HG02840 (cell line): Measurements from ENCODE around the gene ABCA4.

Experiments used
- ATAC-seq: cut with Tn5 transposase; IDR thresholded peaks from one replicate; pipeline ENCODE4 v1.9.1; 2021; ENCODE audit warnings: mild to moderate bottlenecking, moderate library complexity, moderate number of reproducible peaks; ENCODE audit not compliant: unreplicated experiment, low FRiP score

The ABCA4 gene

DNA sequence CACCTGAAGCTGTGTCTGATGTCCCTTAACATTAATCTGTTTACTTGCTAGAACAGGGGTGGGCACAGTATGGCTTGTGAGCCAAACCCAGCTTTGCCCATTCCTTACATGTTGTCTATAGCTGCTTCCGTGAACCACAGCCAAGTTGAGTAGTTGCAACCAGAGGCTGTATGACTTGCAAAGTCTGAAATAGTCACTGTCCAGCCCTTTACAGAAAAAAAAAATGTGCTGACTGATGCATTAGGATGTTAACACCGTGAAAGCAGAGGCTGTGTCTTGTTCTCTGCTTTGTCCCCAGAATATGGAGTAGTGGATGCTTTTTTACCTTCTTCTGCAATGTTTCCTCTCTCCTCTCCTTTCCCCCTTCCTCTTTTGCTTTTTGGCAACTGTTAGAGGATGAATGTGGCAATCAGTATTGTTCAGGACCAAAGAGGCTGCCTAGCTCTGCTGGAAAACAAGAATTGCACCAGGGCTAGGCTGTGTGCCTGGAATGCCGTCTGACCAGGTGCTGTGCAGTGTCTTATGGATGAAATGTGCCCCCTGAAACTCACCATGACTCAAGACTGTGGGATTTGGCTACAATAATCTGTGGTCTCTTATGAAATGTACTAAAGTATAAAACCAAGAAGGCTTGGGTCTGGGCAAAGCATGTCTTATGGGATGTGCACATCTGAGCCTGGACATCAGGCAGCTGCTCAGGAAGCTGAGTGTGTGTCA lies 132.2 kb downstream of the ABCA4 start:
- no peak for ATAC-seq

DNA sequence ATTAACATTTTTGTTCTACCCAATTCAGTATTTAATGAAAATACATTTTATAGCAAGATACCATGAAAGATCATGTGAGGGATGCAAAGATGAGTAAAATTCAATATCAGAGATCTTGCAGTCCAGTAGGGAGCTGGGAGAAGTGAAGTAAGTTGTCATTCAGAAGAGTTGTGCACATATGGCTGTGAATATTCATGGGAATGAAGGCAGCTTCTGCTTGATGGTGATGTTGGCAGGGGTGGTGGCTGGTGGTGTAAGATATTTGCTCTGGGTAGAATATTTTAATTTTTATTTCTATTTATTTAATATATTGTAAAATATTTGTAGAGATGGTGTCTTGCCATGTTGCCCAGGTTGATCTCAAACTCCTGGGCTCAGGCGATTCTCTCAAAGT lies 139.7 kb downstream of the ABCA4 start:
- ATAC-seq = no peak

DNA sequence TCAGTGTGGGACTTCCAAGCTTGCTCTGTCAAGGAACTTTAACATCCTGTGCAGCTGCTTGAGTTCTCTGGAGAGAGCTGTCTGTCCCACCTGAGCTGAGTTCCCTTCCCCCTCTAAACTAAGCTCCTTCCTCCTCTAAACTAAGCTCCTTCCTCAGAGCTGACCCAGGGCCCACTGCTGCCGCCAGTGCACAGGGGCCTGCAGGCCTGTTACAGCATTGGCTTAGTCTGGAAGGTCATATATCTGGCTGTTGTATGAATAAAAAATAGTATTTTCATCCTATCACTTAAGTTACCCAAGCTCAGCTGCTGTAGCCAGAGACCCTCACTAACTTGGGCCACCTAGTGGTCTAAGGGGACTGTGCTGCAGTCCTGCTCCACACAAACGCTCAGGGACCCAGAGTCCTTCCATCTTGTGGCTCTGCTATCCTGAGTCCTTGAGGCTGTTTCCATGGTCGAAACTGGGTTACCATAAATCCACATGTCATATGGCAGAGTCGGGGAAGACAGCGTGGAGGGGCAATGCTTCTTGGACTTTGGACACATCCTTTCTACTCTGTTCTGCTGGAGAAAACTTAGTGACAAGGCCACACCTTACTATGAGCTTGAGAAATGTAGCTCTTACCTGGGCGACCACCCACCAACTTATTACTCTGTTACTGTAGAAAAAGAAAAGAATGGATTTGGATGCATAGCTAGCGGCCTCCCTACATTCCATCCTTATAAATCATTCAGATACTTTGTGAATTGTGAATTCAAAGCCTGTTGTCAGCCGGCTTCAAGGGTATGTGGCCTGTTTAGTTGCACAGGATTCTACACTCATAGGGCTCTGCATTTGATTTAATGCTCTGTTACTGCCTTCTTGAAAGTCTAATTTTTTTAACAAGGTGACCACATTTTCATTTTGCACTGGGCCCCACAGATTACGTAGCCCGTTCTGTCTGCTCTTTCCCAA lies 140.4 kb downstream of the ABCA4 start:
- ATAC-seq = no peak

DNA sequence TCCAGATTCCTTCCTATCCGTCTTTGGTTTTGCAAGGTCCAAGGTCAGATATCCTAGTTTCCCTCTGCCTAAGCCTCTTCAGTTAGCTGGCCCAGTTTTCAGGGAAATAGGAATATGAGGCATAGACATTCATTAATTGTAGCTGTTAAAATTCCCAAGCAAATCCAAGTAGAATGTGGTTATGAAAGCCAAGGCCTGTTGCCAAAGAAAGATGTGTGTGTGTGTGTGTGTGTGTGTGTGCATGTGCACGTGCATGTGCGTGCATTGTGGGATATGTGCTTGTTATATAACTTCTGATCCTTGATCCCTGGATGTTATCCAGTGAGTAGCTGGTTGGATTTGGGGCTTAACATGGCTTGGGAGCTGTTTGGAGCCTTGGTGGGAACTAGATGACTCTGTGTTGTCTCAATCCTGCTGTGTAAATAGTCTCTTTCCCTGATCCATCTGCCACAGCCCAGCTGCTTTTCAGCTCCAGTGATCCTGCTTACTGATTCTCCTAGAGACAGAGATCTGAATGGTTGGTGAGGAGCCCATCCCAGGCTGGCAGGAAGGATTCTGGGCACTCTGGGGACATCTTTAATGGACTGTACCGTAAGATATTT lies 141.1 kb downstream of the ABCA4 start:
- ATAC-seq = no peak

DNA sequence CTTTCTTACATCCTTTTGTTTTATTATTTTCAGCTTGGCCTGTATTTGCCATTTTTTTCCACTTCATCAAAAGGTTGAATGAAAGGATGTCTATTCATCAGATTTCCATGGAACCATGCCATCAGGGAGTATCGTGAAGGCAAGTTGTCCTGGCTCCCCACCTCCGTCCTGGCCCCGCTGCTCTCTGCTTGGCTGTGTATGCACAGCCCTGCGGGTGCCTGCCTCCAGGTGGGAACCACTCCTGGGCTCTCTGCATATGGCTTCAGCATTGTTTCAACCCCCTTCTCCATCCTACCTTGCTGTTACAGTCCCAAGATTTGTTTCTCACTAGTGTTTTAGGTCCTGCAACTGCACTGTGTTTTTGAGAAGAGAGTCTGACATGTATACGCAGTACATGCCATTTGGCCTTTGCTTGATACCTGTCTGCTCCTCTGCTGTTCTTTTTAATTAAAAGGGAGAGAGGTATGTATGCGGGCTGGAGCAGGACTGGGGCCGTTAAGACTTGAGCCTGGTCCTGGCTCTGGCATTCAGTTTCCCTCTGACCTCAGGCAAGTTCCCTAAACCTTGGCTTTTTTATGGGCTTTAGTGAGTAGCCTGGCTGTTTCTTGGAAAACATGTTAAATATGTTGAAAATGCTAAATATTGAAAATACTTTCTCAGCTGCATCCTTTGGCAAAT lies 141.8 kb downstream of the ABCA4 start:
- ATAC-seq = no peak

DNA sequence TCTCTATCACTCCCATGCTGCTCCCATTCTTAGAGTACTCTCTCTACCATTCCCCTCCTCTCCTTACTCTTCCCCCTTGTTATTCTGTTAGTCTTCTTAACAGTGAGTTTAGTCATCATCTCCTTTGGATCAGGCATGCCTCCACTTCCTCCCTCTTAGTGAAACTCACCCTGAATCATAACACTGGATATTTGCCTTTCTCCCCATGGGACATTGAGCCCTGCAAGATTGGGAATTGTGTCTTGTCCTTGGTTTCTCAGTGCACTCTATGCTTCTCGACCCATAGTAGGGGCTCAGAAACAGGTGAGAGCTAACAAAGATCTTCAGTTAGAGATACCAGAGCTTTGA lies 143.4 kb downstream of the ABCA4 start:
- ATAC-seq = no peak

DNA sequence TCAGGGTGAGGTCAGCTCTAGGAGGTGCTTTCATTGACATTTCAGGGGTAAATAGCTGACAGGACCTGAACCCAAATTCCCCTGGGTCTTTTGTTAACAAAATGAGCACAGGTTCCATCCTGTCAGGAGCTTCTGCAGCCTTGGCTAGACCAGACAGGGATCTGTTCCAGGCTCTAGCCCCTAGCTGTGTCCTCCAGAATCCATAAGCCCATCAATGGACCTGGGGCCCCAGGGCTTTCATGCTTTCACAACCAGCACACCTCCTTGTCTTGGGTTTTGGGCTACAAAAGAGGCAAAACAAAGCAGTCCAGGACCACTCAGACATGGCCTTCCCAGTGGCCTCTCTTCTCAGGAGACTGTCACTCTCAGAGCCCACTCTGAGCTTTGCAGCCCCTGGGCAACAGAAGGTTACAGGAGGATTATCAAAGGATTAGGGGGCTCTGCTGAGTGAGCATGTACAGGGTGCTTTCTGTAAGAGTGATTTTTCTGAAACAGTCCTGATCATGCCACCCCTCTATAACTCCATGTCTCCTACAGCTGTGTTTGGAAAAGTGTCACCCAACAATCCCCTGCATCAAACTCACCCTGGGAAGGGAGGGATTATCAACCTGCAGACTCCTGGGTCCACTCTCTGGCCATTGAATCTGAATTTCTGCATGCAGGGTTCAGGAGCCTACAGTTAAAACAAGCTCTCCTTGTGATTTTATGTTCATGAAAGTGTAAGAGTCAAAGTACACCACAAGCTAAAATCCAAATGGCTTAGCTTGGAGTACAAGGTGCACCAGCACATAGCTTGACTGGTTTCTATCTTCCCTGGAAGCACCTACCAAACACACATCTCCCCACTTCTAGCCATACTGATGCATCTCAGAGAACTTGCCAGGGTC lies 144.0 kb downstream of the ABCA4 start:
- no peak for ATAC-seq

DNA sequence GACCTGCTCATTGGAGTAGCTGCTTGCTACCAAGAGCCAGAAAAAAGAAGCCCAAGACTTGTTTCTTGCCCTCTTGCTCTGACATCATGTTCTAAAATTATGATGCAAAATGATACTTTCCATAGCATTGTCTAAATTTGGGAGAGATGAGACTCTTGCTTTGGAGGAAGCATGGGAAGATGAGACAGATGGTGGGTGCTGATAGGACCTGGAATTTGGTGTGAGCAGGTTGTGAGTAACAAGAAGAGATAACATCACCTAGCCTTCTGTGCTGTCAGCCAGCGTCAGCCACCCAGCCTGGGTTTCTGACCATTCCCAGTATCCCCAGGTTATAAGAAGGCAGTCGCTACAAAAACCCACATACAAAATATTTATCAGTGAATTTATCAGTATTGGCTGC lies 144.7 kb downstream of the ABCA4 start:
- no peak for ATAC-seq

DNA sequence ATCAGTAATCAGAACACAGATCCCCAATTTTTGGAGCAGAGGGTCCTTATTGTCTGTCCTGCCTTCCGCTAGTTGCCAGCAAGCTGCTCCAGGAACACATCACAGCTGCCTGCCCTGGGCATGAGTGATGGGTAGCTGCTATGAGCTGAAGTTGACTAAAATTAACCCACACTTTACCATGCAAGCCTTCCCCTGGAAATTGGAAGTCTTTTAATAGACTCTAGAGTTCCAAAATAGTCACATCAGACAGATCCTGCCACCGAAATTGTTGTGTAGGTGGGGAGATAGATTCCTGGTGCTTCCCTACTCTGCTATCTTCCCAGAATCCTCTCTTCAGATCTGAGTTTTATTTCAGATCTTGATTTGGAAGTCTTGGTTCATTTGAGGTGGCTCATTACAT lies 148.6 kb downstream of the ABCA4 start:
- ATAC-seq = no peak

DNA sequence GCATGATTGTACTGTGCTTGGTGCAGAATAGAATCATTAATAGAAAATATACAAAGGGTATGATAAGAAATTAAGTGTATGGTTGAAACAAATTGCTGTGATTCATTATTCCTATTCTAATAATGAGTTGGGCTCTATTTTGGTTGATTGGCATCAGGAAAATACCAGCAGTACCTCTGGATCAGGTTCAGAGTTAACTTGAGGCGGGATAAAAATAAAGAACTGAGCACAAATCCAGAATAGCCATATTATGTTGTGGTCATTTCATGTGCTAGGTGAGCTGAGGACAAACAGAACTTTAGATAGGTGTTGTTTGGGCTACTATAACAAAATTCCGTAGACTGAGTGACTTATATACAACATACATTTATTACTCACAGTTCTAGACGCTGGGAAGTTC lies 151.1 kb downstream of the ABCA4 start:
- ATAC-seq = no peak

DNA sequence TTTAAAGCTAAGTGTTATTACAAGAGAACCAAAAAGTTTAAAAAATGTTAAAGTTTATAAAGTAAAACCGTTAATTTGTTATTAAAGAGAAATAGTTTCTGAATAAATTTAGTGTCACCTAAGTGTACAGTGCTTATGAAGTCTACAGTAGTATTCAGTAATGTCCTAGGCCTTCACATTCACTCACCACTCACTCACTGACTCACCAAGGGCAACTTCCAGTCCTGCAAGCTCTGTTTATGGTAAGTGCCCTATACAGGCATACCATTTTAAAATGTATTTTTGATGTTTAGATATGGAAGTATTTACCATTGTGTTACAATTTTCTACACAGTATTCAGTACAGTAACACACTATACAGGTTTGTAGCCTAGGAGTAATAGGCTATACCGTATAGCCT lies 151.6 kb downstream of the ABCA4 start:
- ATAC-seq = no peak

DNA sequence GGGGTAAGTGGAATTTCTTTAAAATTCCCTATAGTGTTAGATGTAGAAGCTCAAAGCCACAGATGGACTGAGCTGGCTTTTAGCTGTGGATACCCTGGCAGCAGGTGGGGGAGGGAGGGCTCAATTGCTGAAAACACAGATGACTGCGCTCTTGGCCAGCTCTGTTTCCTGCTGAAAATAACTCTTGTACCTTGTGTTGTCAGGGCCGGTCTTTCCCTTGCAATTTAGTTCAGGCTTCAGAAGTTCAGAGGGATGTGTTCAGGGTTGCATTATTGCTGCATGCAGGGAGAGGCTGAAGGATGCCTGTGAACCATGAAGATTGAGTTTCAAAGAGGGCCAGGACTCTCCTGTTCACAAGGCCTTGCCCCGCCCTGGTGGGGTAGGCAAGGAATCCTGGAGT lies 153.6 kb downstream of the ABCA4 start:
- ATAC-seq = no peak

DNA sequence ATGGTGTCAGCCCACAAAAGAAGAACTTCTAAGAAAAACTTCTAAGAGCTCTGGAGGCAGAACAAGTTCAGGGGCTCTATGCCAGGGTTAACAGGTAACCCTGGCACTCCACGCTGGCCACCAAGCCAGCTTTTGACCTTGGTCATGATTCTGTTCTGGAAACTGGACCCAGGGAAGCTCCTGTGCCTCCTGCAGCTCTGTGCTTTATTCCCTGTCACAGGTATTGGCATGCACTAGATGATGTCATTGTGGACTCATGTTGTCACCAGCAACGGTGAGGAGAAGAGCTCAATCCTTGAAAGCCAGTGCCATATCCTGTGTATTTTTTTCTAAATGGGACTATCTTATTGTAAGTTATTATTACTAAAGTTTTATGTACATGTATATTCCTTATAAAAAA lies 155.1 kb downstream of the ABCA4 start:
- no peak for ATAC-seq

DNA sequence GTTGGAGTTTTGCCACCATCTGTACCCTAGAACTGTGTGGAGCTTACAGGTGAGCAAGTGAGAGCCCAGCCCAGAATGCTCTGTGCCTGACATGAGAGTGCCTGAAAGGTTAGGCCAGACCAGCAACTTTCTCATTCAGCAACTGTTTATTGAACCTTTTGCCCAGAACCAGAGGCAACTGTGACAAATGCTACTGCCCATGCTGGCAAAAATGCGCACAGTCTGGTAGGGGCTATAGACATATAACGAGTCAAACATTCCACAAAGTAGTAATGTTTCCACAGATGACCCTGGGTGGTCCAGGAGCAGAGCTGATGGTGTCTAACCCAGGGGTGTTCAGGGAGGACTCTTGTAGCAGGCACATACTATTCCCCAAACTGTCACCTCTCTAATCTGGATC lies 155.7 kb downstream of the ABCA4 start:
- ATAC-seq = no peak

DNA sequence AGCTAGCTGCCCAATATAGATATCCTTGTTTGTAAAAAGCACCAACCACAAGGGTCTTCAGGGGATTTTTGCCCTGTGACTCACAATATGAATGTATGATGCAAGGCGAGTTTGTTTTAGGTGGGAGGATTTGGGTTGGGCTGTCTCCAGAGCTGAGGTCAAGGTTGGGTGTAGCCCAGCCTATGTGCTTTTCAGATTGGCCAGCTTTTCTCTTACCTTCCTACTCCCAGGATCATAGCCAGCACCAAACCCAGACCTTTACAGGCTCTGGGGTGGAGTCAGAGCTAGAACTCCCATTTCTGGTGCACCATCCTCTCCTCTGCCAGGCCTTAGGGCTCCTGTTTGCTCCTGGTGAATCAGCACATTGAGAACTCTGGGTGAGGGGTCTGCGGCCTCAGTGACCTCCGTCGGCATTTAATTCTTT lies 156.2 kb downstream of the ABCA4 start:
- ATAC-seq = no peak

DNA sequence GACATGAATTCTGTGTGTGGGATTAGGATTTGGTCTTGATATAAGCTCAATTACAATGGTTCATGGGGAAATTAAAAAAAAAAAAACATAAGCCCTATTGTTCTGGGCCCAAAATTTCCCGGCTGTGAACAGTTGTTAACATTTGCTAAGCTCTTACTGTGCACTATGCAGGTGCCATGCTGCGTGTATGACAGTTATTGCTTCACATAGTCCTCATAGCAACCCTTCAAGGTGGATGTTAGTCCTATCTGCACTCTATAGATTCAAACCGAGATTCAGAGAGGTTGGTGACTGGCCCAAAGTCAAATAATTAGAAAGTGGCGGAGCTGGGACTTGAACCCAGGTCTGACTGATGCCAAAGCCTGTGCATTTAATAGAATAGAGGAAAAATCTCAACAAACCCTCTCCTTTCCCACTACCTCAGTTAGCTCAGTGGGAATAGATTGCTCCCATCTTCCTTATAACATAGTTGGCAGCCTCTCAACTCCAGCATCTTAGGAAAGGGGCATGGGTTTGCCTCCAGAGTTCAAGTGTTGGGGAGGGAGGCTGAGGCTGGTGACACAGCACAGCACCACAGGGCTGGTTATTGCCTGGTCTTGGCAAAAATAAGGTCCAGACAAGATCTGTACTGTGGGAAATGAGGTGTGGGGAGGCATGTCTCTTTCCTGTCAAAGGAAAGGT lies 156.7 kb downstream of the ABCA4 start:
- ATAC-seq = no peak

DNA sequence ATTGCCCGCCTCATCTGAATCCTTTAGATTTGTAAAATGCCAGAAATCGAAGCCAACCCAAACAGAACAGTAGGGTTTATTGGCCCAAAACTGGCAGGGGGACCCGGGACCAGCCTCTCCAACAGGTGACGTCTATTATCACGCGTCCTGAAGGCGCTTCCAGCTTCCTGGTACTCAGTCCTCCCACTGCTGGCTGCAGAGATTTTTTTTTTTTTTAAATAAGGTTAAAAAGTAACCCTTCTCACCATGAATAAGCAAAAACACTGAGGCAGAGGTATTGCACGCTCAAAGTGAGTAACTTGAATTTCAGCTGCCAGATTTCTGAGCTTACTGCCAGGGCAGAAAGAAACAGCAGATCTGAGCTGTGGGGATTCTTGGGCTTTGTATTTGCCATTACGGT lies 157.4 kb downstream of the ABCA4 start:
- ATAC-seq = no peak

DNA sequence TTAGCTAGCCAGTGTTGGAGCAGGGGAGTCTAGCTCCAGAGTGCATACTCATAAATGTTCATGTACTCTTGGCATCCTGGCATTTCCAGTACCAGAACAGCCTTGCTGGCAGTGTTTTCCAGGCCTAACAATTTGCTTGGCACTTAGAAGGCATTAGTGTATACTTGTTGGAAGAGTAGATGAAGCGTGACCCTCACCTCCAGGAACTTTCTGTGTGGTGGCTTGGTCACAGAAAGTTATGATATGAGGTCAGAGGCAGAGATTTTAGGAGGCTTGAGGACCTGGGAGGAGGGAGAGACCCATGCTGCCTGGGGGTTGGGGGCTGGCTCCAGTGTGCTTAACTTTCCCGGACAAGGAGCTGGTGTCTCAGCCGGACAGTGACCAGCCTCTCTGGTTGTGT lies 159.0 kb downstream of the ABCA4 start:
- no peak for ATAC-seq

DNA sequence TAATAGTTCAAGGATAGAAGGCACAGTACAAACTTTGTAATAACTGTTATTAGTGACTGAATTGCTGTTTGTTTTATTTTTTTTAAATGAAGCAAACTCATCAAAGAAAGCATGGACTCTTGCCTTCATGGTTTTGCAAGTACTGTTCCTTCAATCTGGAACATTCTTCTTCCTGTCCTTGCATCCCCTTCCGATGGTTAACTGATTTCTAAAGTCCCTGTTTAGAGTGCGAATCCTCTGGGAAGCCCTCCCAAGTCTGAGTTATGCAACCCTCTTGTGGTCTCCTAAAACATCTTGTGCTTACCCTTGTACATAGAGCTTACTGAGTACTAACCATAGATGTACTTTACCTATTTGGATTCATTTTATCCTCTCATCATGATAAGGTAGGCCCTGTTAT lies 159.5 kb downstream of the ABCA4 start:
- no peak for ATAC-seq
